T-cell (primary cell): ENCODE measurements around the gene RAX. TPM values are rescaled to one million over a fixed set of nuclear protein-coding genes. Genes with fewer than 3 reads are reported as not detected.
"Not testable (repeated sequence)": the region's sequence is repeated elsewhere in the genome, so short reads cannot be mapped to it uniquely, and the experiment has no call there.

Experiments used
- ATAC-seq, 4 experiments: fragments of 200-7000 bp in 3 of 4; fragments of 150-1000 bp in 1 of 4; cut with Tn5 transposase; replicated peaks in 1 of 4; 1 replicate in 3 of 4; 2 replicates in 1 of 4; pipeline ENCODE4 v1.10.0; 2021; ENCODE audit warnings: moderate library complexity in 3 of 4, mild to moderate bottlenecking in 2 of 4, moderate number of reproducible peaks in 1 of 4
- CTCF ChIA-PET, 2 donors: fragments of 300-600 bp; sonication (Branson Sonifier 250); formaldehyde crosslinking; loops; one replicate each; lab custom pipeline; 2022; ENCODE audit warnings: antibody characterized with exemption in 2 of 2; lab: Charles Lee
- POLR2A ChIA-PET, 2 donors: fragments of 300-600 bp; sonication (Branson Sonifier 250); formaldehyde crosslinking; loops; one replicate each; lab custom pipeline; 2022; ENCODE audit warnings: antibody characterized with exemption in 2 of 2; lab: Charles Lee
- DNase-seq, 35 experiments: peaks; one replicate each; pipeline versions ENCODE4 v3.0.0 to v3.0.0-alpha.2; 2013 to 2023
- H3K27ac ChIP-seq: one replicate; pipeline ENCODE4 v1.5.1; 2013; ENCODE audit warnings: low read length
- H3K27me3 ChIP-seq, 2 experiments: replicated peaks in 1 of 2; 1 replicate in 1 of 2; 2 replicates in 1 of 2; pipeline versions ENCODE4 v1.6.1 to v1.7.0; 2013; ENCODE audit warnings: low read length in 1 of 2, mixed read lengths in 1 of 2; ENCODE audit not compliant: control insufficient read depth in 2 of 2, insufficient read depth in 2 of 2; ENCODE audit errors: extremely low read depth in 1 of 2
- H3K36me3 ChIP-seq, 2 donors: 1 replicate in 1 of 2; 2 replicates in 1 of 2; pipeline versions ENCODE4 v1.6.1 to v1.7.0; 2013; ENCODE audit warnings: low read length in 1 of 2; ENCODE audit not compliant: control insufficient read depth in 2 of 2, insufficient read depth in 1 of 2; ENCODE audit errors: extremely low read depth in 1 of 2
- H3K4me1 ChIP-seq, 2 experiments: 1 replicate in 1 of 2; 2 replicates in 1 of 2; pipeline versions ENCODE4 v1.6.1 to v1.7.0; 2013; ENCODE audit warnings: low read length in 2 of 2, mixed read lengths in 1 of 2; ENCODE audit not compliant: insufficient read depth in 2 of 2, control insufficient read depth in 1 of 2; ENCODE audit errors: extremely low read depth in 1 of 2
- H3K4me3 ChIP-seq, 2 donors: 1 replicate in 1 of 2; 2 replicates in 1 of 2; pipeline versions ENCODE4 v1.5.1 to v1.7.0; 2013; ENCODE audit warnings: mild to moderate bottlenecking in 2 of 2, low read length in 1 of 2, moderate library complexity in 1 of 2; ENCODE audit not compliant: control insufficient read depth in 1 of 2; ENCODE audit errors: extremely low read depth in 1 of 2
- H3K9me3 ChIP-seq: 2 replicates; pipeline ENCODE4 v1.7.0; 2013
- H3K27ac Mint-ChIP-seq, 2 donors: one replicate each; pipeline ENCODE4 v1.8.0; 2020 to 2021; ENCODE audit warnings: mild to moderate bottlenecking in 2 of 2, mixed read lengths in 2 of 2
- H3K27me3 Mint-ChIP-seq, 2 donors: one replicate each; pipeline ENCODE4 v1.8.0; 2021 to 2022; ENCODE audit warnings: mixed read lengths in 2 of 2
- H3K36me3 Mint-ChIP-seq: one replicate; pipeline ENCODE4 v1.8.0; 2021; ENCODE audit warnings: mixed read lengths
- H3K4me1 Mint-ChIP-seq, 3 donors: one replicate each; pipeline ENCODE4 v1.8.0; 2020 to 2022; ENCODE audit warnings: mixed read lengths in 3 of 3, mild to moderate bottlenecking in 1 of 3
- H3K4me3 Mint-ChIP-seq, 3 donors: one replicate each; pipeline ENCODE4 v1.8.0; 2020 to 2022; ENCODE audit warnings: mild to moderate bottlenecking in 3 of 3, mixed read lengths in 3 of 3, moderate library complexity in 3 of 3
- H3K9me3 Mint-ChIP-seq, 3 donors: one replicate each; pipeline ENCODE4 v1.8.0; 2020 to 2022; ENCODE audit warnings: mixed read lengths in 3 of 3
- WGBS: methylation state at CpG from one replicate; pipeline ENCODE4 v1.1.5; 2013; ENCODE audit warnings: missing lambda C conversion rate; ENCODE audit not compliant: insufficient coverage; 5-methylcytosine and 5-hydroxymethylcytosine counted together
- total RNA-seq, 35 experiments: library from RNA in 6 of 35; stranded (reverse) in 6 of 35; fragments of 120-200 nt in 1 of 35; gene quantifications; one replicate each; pipeline versions ENCODE4 v1.2.1 to v1.2.4 and lab custom pipeline; 2013 to 2026

The RAX gene
- total RNA-seq, 5 donors from 2014 or later (not counting 1 experiment from before 2014, with no cell fraction given): not detected

- peak overlapping the region in 1 of 3 donors; percentile 44 for H3K4me3 Mint-ChIP-seq
- ATAC-seq: no peak
- H3K4me3 ChIP-seq: no peak overlapping the region
- peaks cover 19 to 53% of the 10 kb centered on the region in 2 experiments for H3K27me3 ChIP-seq
- H3K27ac Mint-ChIP-seq: no peak overlapping the region
- peaks cover 18 to 28% (median 24%) of the 10 kb centered on the region in 3 donors for H3K4me1 Mint-ChIP-seq
- H3K9me3 Mint-ChIP-seq: no peaks in the 10 kb centered on the region
- ChIA-PET CTCF (no interaction called here), POLR2A (no interaction called here)
- peaks cover 0 to 22% of the 10 kb centered on the region in 2 experiments for H3K4me1 ChIP-seq
- no peaks in the 10 kb centered on the region for H3K36me3 ChIP-seq
- H3K27ac ChIP-seq: no peak overlapping the region
- WGBS: 25% methylated on average over 10 of the region's 17 CpGs
- no peaks in the 10 kb centered on the region for H3K9me3 ChIP-seq
- no peaks in the 10 kb centered on the region for H3K36me3 Mint-ChIP-seq
- H3K27me3 Mint-ChIP-seq: peaks cover 56 to 81% of the 10 kb centered on the region in 2 donors
- no peak for DNase-seq
These were observed 9.1 kb downstream of the RAX start for GRCh38 chr18:59264121-59264571.

GRCh38 chr18:59263661-59264060, 9.6 kb downstream of the RAX start:
- Histone ChIP-seq H3K4me3 (no peak overlapping the region), H3K27me3 (peaks cover 19 to 50% of the 10 kb centered on the region in 2 experiments), H3K9me3 (no peaks in the 10 kb centered on the region), H3K36me3 (no peaks in the 10 kb centered on the region), H3K27ac (no peak overlapping the region), H3K4me1 (peaks cover 0 to 19% of the 10 kb centered on the region in 2 experiments)
- Mint-ChIP-seq H3K27ac (no peak overlapping the region), H3K36me3 (no peaks in the 10 kb centered on the region), H3K9me3 (no peaks in the 10 kb centered on the region), H3K4me1 (peaks cover 18 to 25% (median 24%) of the 10 kb centered on the region in 3 donors), H3K27me3 (peaks cover 60 to 81% of the 10 kb centered on the region in 2 donors), H3K4me3 (peak overlapping the region in 1 of 3 donors; percentile 44)
- no peak for ATAC-seq
- POLR2A ChIA-PET: no interaction called here
- CTCF ChIA-PET: no interaction called here
- no peak for DNase-seq
- 12% methylated on average over 8 of the region's 16 CpGs for WGBS

GRCh38 chr18:59262243-59262642, 11.0 kb downstream of the RAX start:
- H3K9me3 ChIP-seq, H3K4me3 ChIP-seq, H3K36me3 ChIP-seq, H3K36me3 Mint-ChIP-seq, DNase-seq, POLR2A ChIA-PET, H3K4me3 Mint-ChIP-seq, ATAC-seq, H3K27ac ChIP-seq, CTCF ChIA-PET, H3K9me3 Mint-ChIP-seq, H3K27ac Mint-ChIP-seq: not testable (repeated sequence)
- Histone ChIP-seq H3K4me1 (peaks cover 0 to 12% of the 10 kb centered on the region in 2 experiments), H3K27me3 (peaks cover 11 to 36% of the 10 kb centered on the region in 2 experiments)
- WGBS: no CpG with 5 or more reads among the region's 2 CpGs
- H3K27me3 Mint-ChIP-seq: peaks cover 53 to 75% of the 10 kb centered on the region in 2 donors
- H3K4me1 Mint-ChIP-seq: peaks cover 12 to 15% (median 14%) of the 10 kb centered on the region in 3 donors

GRCh38 chr18:59261842-59262241, 11.4 kb downstream of the RAX start:
- peaks cover 12 to 14% (median 12%) of the 10 kb centered on the region in 3 donors for H3K4me1 Mint-ChIP-seq
- no CpG with 5 or more reads among the region's 3 CpGs for WGBS

GRCh38 chr18:59255491-59255890, 17.8 kb downstream of the RAX start:
- H3K9me3 Mint-ChIP-seq, H3K4me3 ChIP-seq, H3K4me3 Mint-ChIP-seq, H3K9me3 ChIP-seq, ATAC-seq, H3K27me3 ChIP-seq, H3K4me1 Mint-ChIP-seq, H3K4me1 ChIP-seq, H3K27ac ChIP-seq, H3K36me3 ChIP-seq, DNase-seq, CTCF ChIA-PET, H3K27ac Mint-ChIP-seq, H3K36me3 Mint-ChIP-seq, POLR2A ChIA-PET: not testable (repeated sequence)
- H3K27me3 Mint-ChIP-seq: peaks cover 39 to 50% of the 10 kb centered on the region in 2 donors
- WGBS: 95% methylated on average over 13 of the region's 30 CpGs

More at GRCh38 chr18:59261842-59262241, 11.4 kb downstream of the RAX start:
- peaks cover 50 to 73% of the 10 kb centered on the region in 2 donors for H3K27me3 Mint-ChIP-seq
- CTCF ChIA-PET, H3K9me3 Mint-ChIP-seq, H3K9me3 ChIP-seq, H3K4me3 Mint-ChIP-seq, H3K4me3 ChIP-seq, H3K27ac Mint-ChIP-seq, H3K36me3 ChIP-seq, H3K36me3 Mint-ChIP-seq, ATAC-seq, POLR2A ChIA-PET, H3K27ac ChIP-seq, DNase-seq: not testable (repeated sequence)
- H3K27me3 ChIP-seq: peaks cover 8 to 32% of the 10 kb centered on the region in 2 experiments
- peaks cover 0 to 12% of the 10 kb centered on the region in 2 experiments for H3K4me1 ChIP-seq

- Mint-ChIP-seq H3K36me3 (no peaks in the 10 kb centered on the region), H3K27me3 (peaks cover 55% of the 10 kb centered on the region in 2 donors), H3K4me3 (no peak overlapping the region), H3K9me3 (no peaks in the 10 kb centered on the region), H3K4me1 (no peaks in the 10 kb centered on the region), H3K27ac (no peak overlapping the region)
- Histone ChIP-seq H3K36me3 (no peaks in the 10 kb centered on the region), H3K4me3 (no peak overlapping the region), H3K27me3 (peaks cover 10% of the 10 kb centered on the region in 2 experiments), H3K27ac (no peak overlapping the region), H3K9me3 (no peaks in the 10 kb centered on the region), H3K4me1 (no peaks in the 10 kb centered on the region)
- DNase-seq (peak in 7 of 35 experiments; percentile 3 to 48 (median 9)), ATAC-seq (no peak)
- 15% methylated on average over 3 of the region's 5 CpGs for WGBS
- ChIA-PET POLR2A (no interaction called here), CTCF (interaction anchor here (0.7 to 2.5 kb wide), 4 partner anchors 9 to 1087 kb away, joined by 5 to 29 read pairs (median 12); no protein-coding TSS in a partner anchor)
These were observed 24.0 kb downstream of the RAX start for GRCh38 chr18:59249199-59249774.
